GM19099 (cell line): ENCODE data around the gene CCDC170.

ENCODE experiments used
- POLR2A ChIP-seq: IDR thresholded peaks from 3 replicates; pipeline ENCODE4 v1.6.1; 2011; ENCODE audit warnings: low read depth; ENCODE audit not compliant: insufficient read length; ENCODE audit errors: extremely low read depth

The CCDC170 gene

DNA sequence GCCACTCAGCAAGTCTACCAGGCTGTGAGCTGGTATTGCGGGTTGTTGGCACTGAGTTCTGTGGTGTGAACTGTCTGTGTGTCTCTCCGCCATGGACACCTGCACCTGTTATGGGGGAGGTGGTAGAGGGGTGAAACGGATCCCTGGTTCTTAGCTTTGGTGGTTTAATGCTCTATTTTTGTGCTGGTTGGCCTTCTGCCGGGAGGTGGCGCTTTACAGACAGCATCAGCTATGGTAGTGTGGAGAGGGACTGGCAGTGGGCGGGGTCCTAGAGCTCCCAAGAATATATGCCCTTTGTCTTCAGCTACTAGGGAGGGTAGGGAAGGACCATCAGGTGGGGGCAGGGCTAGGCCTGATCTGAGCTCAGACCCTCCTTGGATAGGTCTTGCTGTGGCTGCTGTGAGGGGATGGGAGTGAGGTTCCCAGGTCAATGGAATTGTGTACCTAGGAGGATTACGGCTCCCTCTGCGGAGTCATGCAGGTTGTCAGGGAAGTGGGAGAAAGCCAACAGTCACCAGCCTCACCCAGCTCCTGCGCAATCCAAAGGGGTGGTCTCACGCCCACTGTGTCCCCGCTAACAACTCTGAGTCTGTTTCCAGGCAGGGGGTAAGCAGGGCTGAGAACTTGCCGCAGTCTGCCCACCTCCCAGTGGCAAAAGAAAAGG lies 154.3 kb downstream of the CCDC170 start:
- no peak for TF ChIP-seq POLR2A

DNA sequence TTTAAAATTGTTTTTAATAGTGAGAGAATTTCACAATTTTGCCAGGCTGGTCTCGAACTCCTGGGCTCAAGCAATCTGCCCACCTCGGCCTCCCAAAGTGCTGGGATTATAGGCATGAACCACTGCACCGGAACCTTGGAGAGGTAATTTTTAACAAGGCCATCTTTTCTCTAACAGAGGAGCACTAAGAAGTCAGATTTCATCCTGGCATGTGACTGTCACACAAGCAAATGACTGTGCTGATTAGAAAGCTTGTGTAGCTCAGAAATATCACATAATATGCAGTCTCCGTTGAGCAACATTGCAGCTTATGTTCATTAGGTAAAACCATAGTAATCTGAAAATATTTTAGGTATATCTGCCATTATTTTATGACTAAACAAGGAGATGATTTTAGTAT lies 156.0 kb downstream of the CCDC170 start:
- TF ChIP-seq POLR2A, result no peak

DNA sequence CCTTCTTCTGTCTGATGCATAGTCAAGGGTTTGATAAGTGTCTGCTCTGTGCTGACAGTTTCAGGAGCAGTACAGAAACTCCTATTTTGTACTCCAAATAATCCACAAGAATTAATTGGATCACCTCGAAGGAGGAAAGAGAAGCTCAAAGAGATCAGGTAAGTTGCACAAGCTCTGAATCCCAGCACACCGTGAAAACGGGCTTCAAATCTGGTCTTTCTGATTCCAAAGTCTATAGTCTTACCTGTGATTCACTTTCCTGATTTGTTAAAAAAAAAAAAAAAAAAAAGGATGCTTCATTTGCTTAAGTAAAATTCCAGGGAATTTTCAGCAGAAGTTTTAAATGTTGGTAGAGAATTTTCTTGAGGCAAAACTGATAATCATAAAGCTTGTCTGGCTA lies 157.8 kb downstream of the CCDC170 start:
- no peak for TF ChIP-seq POLR2A

DNA sequence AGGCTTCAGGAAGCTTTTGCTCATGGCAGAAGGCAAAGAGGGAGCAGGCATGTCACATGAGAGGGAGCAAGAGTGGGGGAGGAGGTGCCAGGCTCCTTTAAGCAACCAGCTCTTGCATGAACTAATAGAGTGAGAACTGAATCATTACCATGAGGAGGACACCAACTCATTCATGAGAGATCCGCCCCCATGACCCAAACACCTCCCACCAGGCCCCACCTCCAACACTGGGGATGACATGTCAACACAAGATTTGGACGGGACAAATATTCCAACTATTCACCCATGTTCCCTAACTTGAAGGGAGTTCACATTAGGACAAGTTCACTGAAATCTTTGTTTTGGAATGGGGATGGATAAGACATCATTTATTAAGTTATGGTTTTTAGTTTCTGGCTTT lies 158.5 kb downstream of the CCDC170 start:
- no peak for TF ChIP-seq POLR2A

DNA sequence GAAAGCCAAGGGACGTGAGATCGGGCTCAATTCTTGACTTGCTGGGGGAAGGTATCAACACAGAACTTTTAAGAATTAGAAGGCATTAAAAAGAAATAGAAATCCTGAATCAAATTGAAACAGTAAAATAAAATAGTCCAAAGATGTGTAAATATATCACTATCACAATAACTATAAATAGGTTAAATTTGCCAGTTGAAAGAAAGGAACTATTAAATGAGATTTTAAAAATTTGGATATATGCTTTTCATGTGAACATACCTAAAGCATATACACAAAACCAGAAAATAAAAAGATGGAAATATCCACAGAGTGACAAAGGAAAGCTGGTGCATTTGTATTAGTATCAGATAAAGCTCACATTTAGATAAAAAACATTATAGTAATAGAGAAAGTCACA lies 161.3 kb downstream of the CCDC170 start:
- TF ChIP-seq POLR2A, result no peak

DNA sequence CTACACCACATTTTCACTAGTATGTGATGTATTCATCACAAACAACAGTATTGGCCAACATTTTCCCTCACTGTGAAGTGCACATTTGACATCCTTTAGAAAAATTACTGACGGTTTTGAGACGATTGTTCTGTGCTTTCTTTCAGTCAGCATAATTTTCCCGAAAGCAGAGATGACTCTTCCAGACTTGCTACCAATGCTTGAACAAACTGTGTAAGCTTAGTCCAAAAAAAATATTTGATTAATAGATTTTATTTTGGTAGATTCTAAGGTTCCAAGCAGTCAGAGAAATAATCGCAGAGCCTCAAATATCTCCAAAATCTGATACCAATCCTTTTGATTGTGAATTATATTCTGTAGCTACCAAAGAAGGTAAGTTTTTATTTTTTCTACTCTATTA lies 162.6 kb downstream of the CCDC170 start:
- no peak for TF ChIP-seq POLR2A

DNA sequence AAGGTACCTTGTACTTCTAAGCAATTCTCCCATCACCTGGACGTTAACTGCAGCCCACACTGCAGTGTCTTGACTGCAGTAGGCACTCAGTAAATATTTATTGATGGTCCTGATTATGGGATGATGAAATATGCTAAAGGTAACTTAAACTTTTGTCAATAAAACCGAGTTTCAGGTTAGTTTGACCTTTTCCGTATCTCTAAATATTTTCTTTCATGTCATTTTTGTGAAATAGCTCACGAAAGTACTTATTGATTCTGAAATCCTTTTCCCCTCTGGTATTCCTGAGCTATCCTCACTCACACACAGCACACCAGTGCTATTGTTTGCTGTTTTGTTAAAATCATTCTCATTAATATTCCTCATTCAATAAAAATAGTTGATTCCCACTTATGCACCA lies 164.3 kb downstream of the CCDC170 start:
- no peak for TF ChIP-seq POLR2A

DNA sequence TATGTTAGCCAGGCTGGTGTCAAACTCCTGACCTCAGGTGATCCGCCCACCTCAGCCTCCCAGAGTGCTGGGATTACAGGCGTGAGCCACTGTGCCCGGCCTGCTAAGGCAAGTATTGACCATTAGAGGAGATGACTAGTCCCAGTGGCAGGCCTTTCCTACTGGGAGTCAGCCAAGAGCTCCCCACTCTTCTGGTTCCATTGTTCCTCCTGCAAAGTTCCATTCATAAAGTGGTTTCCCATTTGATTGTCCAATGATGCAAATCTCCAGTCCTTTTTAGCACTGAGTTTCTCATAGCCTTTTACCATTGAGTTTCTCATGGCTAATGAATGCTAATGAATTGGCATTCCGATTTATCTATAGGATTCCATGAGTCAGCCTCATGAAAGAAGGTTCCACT lies 165.4 kb downstream of the CCDC170 start:
- no peak for TF ChIP-seq POLR2A

DNA sequence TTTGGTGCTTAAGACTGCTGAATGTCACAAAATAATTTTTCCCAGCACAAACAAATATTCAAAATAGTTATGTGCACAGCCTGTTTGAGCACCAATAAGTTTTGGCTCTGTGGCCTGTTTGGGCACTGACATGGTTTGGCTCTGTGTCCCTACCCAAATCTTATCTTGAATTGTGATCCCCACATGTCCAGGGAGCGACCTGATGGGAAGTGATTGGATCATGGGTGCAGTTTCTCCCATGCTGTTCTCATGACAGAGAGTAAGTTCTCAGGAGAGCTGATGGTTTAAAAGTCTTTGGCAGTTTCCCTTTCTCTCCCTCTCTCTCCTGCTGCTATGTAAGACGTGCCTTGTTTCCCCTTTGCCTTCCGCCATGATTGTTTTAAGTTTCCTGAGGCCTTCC lies 167.7 kb downstream of the CCDC170 start:
- no peak for TF ChIP-seq POLR2A

DNA sequence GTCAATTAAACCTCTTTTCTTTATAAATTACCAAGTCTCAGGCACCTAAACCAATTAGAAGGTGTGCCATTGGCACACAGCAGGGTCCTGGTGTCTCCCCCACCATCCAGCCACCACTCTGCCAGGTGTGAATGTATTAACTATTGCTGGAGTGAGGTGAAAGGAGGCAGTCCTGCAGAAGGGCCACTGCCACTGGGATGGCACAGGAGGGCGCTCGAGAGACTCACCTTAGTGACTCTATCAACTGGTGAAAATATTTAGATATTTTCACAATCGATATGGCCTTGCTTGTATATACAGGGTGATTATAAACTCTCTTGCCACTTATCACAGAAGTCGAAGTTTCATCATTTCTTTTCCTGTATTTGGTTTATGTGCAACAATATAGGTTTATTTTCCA lies 168.1 kb downstream of the CCDC170 start:
- TF ChIP-seq POLR2A, result no peak

DNA sequence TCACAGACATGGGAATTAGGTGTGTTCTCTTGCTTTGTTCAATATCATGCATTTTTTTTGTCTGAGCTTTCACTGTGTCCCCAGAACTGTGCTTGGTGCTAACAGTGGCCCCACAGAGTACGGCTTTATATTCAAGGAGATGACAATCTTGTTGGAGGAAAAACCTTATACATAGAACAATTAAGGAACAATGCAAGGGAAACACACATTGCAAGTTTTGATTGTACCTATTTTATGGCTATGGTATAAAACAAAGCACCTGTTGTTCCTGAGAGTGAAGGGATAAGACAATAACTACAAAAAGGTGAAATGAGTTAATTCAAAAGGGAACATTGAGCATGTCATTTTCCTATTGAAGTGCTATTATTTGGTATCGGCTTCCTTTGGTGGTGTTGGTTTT lies 169.7 kb downstream of the CCDC170 start:
- TF ChIP-seq POLR2A, result no peak

DNA sequence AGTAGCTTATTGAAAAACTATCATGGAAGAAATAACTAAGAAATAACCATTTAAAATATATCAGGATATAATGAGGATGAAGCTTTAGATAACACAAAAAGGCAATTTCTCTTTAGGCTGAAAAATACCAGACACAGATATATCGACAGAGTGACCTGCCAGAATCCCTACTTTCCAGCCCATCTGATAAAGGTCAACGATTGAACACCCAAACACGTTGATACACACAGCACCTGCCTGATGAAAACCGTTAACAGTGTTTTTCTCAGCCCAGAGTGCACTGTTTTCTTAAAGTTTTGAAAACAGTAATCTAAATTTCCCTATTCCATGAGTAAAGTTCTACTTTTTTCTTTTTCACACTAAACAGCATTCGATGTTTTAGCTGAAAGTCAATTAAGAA lies 170.6 kb downstream of the CCDC170 start:
- no peak for TF ChIP-seq POLR2A

DNA sequence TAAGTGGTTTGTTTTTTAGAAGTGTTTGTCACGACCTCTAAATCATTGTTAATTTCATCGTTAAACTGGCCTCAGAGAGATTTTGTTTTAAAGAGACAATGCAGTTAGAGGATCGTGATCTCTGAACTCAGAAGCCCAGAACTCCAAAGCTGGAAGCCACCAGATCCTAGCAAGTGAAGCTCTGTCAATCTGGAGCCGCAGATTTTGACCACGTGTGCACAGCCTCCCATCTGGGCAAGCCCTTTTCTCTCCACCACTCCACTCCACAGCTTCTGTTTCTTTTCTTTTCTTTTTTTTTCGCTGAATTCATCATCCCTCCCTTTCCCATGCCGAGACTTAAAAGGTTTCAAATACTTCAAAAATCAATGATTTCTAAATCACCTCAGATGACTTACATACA lies 171.5 kb downstream of the CCDC170 start:
- TF ChIP-seq POLR2A, result no peak

DNA sequence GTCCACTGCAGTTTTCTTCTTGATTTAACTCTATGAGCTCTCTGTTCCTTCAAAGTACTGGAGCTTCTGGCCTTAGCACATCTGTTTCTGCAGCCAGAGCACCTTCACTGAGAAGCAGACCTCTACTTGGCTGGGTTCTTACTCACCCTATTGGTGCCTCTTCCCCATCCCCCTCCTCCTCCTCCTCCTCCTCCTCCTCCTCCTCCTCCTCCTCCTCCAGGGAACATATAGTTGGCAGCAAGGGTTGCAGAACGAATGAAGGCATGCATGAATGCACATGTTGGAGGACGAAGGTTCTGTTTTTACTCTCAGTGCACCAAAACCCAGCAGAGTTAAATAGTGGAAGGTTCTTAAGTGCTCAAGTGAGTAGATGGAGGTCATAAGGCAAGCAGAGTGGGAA lies 172.7 kb downstream of the CCDC170 start:
- TF ChIP-seq POLR2A, result no peak

DNA sequence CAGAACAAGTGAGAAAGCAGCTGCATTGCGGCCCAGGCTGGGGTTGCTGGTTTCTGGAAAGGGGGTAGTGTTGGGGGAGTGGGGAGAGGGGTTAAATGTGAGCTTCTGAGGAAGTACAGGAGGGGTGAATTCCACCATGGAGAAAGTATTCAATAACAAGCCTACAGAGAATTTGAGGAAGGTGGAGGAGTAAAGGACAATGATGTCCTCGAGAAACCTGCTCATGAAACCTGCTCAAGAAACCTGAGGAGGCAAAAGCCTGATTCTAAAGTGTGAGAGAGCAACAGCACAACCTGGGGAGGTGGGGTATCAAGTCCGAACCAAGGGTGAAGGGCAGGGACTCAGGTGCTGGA lies 175.4 kb downstream of the CCDC170 start:
- TF ChIP-seq POLR2A, result no peak

DNA sequence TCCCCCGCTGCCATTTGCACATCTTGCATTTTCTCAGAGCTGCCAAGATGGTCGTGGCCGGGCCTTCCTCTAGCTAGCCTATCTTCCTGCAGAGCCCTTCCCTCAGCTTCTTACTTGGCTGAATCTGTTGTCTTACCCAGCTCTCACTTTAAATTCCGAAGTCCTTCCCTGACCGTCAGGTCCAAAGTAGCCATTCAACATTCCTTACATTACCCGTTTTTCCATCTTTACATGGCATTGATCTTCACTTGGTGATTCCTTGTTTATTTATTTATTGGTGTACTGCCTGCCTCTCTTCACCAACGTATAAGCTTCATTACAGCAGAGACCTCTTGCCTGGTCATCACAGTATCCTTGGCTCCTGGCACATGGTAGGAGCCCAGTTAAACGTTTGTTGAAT lies 176.3 kb downstream of the CCDC170 start:
- TF ChIP-seq POLR2A, result no peak
